B cell (primary cell): Measurements from ENCODE around the gene RNF207.

Experiments used
- EZH2 ChIP-seq: IDR thresholded peaks from 2 replicates; pipeline ENCODE4 v1.6.1; 2012; ENCODE audit warnings: borderline replicate concordance, low read depth, mild to moderate bottlenecking, moderate library complexity, low read length; ENCODE audit not compliant: insufficient read depth, poor library complexity, severe bottlenecking
- TF ChIP-seq, protein P1 (sequence below): fragments of 200-600 bp; IDR thresholded peaks from one replicate; pipeline ENCODE4 v1.8.0; 2022; ENCODE audit warnings: antibody characterized with exemption, mild to moderate bottlenecking

DNA sequence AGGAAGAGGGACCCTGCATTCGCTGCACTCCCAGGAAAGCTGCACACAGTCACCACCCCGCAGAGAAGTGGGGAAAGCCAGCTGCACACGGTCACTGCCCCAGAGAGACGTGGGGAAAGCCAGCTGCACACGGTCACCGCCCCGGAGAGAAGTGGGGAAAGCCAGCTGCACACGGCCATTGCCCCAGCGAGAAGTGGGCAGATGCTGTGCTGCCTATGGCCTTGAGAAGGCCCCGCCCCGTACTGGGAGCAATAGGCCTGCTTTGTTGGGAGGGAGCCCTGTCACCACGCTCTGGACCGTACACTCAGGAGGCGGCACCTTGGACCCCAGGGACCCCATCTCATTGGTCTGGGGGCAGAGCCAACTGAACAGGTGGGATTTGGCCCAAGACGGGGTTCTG is 59.2 kb downstream of the RNF207 start:
- TF ChIP-seq EZH2: no peak
- TF ChIP-seq, protein P1, sequence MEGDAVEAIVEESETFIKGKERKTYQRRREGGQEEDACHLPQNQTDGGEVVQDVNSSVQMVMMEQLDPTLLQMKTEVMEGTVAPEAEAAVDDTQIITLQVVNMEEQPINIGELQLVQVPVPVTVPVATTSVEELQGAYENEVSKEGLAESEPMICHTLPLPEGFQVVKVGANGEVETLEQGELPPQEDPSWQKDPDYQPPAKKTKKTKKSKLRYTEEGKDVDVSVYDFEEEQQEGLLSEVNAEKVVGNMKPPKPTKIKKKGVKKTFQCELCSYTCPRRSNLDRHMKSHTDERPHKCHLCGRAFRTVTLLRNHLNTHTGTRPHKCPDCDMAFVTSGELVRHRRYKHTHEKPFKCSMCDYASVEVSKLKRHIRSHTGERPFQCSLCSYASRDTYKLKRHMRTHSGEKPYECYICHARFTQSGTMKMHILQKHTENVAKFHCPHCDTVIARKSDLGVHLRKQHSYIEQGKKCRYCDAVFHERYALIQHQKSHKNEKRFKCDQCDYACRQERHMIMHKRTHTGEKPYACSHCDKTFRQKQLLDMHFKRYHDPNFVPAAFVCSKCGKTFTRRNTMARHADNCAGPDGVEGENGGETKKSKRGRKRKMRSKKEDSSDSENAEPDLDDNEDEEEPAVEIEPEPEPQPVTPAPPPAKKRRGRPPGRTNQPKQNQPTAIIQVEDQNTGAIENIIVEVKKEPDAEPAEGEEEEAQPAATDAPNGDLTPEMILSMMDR: no peak
